GM12878 (cell line): ENCODE measurements around the gene HGS. TPM values are rescaled to one million over a fixed set of nuclear protein-coding genes. Genes with fewer than 3 reads are reported as not detected.

Source experiments
- ATAC-seq: fragments of 200-7000 bp; cut with Tn5 transposase; 3 replicates; pipeline ENCODE4 v1.9.1; 2020; ENCODE audit warnings: mild to moderate bottlenecking, moderate library complexity
- BruUV-seq: library from RNA; stranded (reverse); fragments of 400-500 nt; replicated peaks from 2 replicates; lab custom pipeline; 2021; lab: Mats Ljungman, UMichigan
- CTCF ChIA-PET: fragments of 300-600 bp; sonication (Branson Sonifier 250); formaldehyde crosslinking; extraction: SDS; loops from one replicate; lab custom pipeline; 2021; ENCODE audit warnings: inconsistent platforms; lab: Yijun Ruan, JAX
- POLR2A ChIA-PET: fragments of 350-600 bp; formaldehyde crosslinking; extraction: SDS; loops from one replicate; lab custom pipeline; 2021; ENCODE audit warnings: inconsistent platforms; lab: Charles Lee
- RAD21 ChIA-PET: fragments of 300-600 bp; sonication (Branson Sonifier 250); formaldehyde crosslinking; loops from one replicate; lab custom pipeline; 2023; ENCODE audit warnings: antibody characterized with exemption; ENCODE audit not compliant: unreplicated experiment; lab: Charles Lee
- SMC1A ChIA-PET: fragments of 300-600 bp; sonication (Branson Sonifier 250); formaldehyde crosslinking; loops from one replicate; lab custom pipeline; 2023; ENCODE audit not compliant: unreplicated experiment, uncharacterized antibody; lab: Charles Lee
- DNase-seq: peaks from one replicate; pipeline ENCODE4 v3.0.0-alpha.2; 2011; ENCODE audit warnings: low read depth, low spot score
- FAIRE-seq: peaks from 3 replicates; lab custom pipeline; 2011; peaks lifted over from hg19 to GRCh38; lab: Jason Lieb, UNC
- H2AFZ ChIP-seq: 2 replicates; pipeline ENCODE4 v1.6.0; 2011; ENCODE audit warnings: low read depth, low read length, control low read depth; ENCODE audit not compliant: control insufficient read depth
- H3K27ac ChIP-seq: 2 replicates; pipeline ENCODE4 v1.5.1; 2011; ENCODE audit warnings: control low read depth; ENCODE audit not compliant: control insufficient read depth, insufficient read depth
- H3K27me3 ChIP-seq, 2 experiments: replicated peaks in 1 of 2; 2 replicates each; pipeline versions ENCODE4 v1.6.0 to v1.6.1; 2011; ENCODE audit warnings: low read length in 1 of 2; ENCODE audit not compliant: control insufficient read depth in 2 of 2, insufficient read depth in 2 of 2
- H3K36me3 ChIP-seq, 2 experiments: 2 replicates each; pipeline ENCODE4 v1.5.1; 2011; ENCODE audit warnings: low read length in 1 of 2; ENCODE audit not compliant: control insufficient read depth in 2 of 2, insufficient read depth in 2 of 2
- H3K4me1 ChIP-seq: 2 replicates; pipeline ENCODE4 v1.6.1; 2011; ENCODE audit warnings: mild to moderate bottlenecking, low read length, moderate library complexity, mixed read lengths; ENCODE audit not compliant: control insufficient read depth, insufficient read depth
- H3K4me2 ChIP-seq: 2 replicates; pipeline ENCODE4 v1.6.0; 2011; ENCODE audit warnings: control low read depth; ENCODE audit not compliant: control insufficient read depth, insufficient read depth
- H3K4me3 ChIP-seq: fragments of 200-600 bp; sonication (generic); 2 replicates; pipeline ENCODE4 v1.5.1; 2016
- H3K79me2 ChIP-seq: 2 replicates; pipeline ENCODE4 v1.6.0; 2011; ENCODE audit warnings: low read length; ENCODE audit not compliant: control insufficient read depth, insufficient read depth
- H3K9ac ChIP-seq: 2 replicates; pipeline ENCODE4 v1.8.0; 2011; ENCODE audit warnings: low read length, control low read depth, mixed read lengths; ENCODE audit not compliant: control insufficient read depth, insufficient read depth
- H3K9me3 ChIP-seq: replicated peaks from 3 replicates; pipeline ENCODE4 v1.5.1; 2011; ENCODE audit warnings: mild to moderate bottlenecking, low read length; ENCODE audit not compliant: control insufficient read depth, insufficient read depth
- H4K20me1 ChIP-seq: 2 replicates; pipeline ENCODE4 v1.6.0; 2011; ENCODE audit not compliant: control insufficient read depth, insufficient read depth
- HDGF ChIP-seq: fragments of 450-650 bp; IDR thresholded peaks from 2 replicates; pipeline ENCODE4 v1.6.1; 2016; ENCODE audit warnings: antibody characterized with exemption
- POLR2A ChIP-seq: IDR thresholded peaks from 2 replicates; pipeline ENCODE4 v1.6.1; 2011; ENCODE audit warnings: low read depth, mild to moderate bottlenecking, low read length
- TAF1 ChIP-seq: IDR thresholded peaks from 2 replicates; pipeline ENCODE4 v1.6.1; 2011; ENCODE audit warnings: mild to moderate bottlenecking, low read depth, low read length, borderline replicate concordance
- WGBS: methylation state at CpG from one replicate; pipeline ENCODE4 v1.1.6; 2016; ENCODE audit warnings: low lambda C conversion rate; ENCODE audit not compliant: insufficient replicate concordance, insufficient coverage; ENCODE audit errors: missing lambda C conversion rate; 5-methylcytosine and 5-hydroxymethylcytosine counted together
- in situ Hi-C: fragments of 300-500 bp; cut with MboI; formaldehyde crosslinking; loops from 9 replicates; pipeline ENCODE4 v1.14.3; 2018; ENCODE audit warnings: mixed read lengths
- intact Hi-C: fragments of 100-400 bp; cut with micrococcal nuclease; formaldehyde crosslinking; loops from one replicate; pipeline ENCODE4 v1.14.2; 2022; ENCODE audit not compliant: unreplicated experiment
- polyA plus RNA-seq, 11 experiments: library from polyadenylated mRNA; depleted of rRNA in 4 of 11; unstranded in 6 of 11; stranded (reverse) in 5 of 11; fragments of >200 nt; fragmentation: Nextera tagmentation in 4 of 11; fragmentation: Illumina TruSeq in 1 of 11; extraction: Ambion mirVana in 4 of 11; extraction: Trizol in 1 of 11; gene quantifications; 1 replicate in 1 of 11; 2 replicates in 10 of 11; pipeline versions ENCODE4 v1.2.1 to v1.2.3, GENCODE V29; 2011 to 2016; ENCODE audit warnings: inconsistent platforms in 2 of 11, missing spikeins in 2 of 11, low read depth in 1 of 11
- total RNA-seq, 4 experiments: library from RNA; depleted of rRNA in 3 of 4; stranded (reverse); fragments of >200 nt in 3 of 4; fragmentation: Illumina TruSeq in 1 of 4; extraction: Trizol in 1 of 4; gene quantifications; 2 replicates each; pipeline versions ENCODE4 v1.2.1 to v1.2.3, GENCODE V29; 2013 to 2021
- TF ChIP-seq, protein P1 (sequence below): fragments of 450-650 bp; IDR thresholded peaks from 2 replicates; pipeline ENCODE4 v1.6.1; 2017; ENCODE audit warnings: mild to moderate bottlenecking, moderate library complexity
- TF ChIP-seq, protein P2 (sequence below): fragments of 450-650 bp; IDR thresholded peaks from 2 replicates; pipeline ENCODE4 v1.6.1; 2016; ENCODE audit warnings: mild to moderate bottlenecking
- TF ChIP-seq, protein P3 (sequence below): IDR thresholded peaks from 2 replicates; pipeline ENCODE4 v1.6.1; 2012; ENCODE audit warnings: low read depth, low read length, improper control_type of control experiment
- TF ChIP-seq, protein P4 (sequence below): fragments of 450-650 bp; IDR thresholded peaks from 2 replicates; pipeline ENCODE4 v1.6.1; 2017; ENCODE audit warnings: low read depth, mild to moderate bottlenecking, moderate library complexity

HGS gene
- total and polyA plus RNA-seq, 10 of the 15 experiments (the other 5 are each of a cell fraction or from before 2014, with no cell fraction given): 2.2 to 85.6 (median 55.3) TPM

DNA sequence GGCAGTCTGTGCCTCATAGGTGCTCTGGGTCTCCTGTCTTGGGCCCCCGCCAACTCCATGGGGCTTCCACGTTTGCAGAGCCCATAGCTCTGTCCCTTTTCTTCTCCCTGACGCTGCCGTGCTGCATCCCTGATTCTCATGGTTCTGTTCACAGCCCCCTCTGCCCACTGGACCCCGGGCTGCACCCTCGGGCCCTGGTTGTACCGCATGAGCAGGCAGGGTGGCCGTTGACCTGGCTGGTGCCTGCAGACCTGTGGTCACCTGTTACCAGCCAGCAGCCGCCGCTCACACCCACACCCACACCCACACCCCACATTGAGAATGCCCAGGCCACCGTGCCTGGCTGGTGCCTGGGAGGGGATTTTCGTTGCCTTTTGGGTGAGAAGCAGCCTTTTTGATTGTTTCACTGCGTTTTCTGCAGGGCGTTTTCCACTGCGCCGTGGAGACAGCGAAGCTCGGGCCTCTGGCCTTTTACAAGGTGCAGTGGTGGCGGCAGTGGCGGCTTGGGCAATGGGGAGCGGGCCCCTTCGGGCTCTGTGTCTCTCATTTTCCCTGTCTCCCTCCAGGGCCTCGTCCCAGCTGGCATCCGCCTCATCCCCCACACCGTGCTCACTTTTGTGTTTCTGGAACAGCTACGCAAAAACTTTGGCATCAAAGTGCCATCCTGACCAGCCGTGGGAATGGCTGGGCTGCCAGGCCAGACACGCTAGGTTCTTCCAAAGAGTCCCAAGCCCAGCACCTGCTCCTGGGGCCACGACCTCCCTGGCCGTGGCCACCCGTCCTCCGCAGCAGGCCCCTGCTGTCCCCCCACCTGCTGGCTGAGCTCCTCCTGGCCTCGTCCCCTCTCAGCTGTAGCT lies 35.8 kb downstream of the HGS start (continued):
- TF ChIP-seq, protein P1, sequence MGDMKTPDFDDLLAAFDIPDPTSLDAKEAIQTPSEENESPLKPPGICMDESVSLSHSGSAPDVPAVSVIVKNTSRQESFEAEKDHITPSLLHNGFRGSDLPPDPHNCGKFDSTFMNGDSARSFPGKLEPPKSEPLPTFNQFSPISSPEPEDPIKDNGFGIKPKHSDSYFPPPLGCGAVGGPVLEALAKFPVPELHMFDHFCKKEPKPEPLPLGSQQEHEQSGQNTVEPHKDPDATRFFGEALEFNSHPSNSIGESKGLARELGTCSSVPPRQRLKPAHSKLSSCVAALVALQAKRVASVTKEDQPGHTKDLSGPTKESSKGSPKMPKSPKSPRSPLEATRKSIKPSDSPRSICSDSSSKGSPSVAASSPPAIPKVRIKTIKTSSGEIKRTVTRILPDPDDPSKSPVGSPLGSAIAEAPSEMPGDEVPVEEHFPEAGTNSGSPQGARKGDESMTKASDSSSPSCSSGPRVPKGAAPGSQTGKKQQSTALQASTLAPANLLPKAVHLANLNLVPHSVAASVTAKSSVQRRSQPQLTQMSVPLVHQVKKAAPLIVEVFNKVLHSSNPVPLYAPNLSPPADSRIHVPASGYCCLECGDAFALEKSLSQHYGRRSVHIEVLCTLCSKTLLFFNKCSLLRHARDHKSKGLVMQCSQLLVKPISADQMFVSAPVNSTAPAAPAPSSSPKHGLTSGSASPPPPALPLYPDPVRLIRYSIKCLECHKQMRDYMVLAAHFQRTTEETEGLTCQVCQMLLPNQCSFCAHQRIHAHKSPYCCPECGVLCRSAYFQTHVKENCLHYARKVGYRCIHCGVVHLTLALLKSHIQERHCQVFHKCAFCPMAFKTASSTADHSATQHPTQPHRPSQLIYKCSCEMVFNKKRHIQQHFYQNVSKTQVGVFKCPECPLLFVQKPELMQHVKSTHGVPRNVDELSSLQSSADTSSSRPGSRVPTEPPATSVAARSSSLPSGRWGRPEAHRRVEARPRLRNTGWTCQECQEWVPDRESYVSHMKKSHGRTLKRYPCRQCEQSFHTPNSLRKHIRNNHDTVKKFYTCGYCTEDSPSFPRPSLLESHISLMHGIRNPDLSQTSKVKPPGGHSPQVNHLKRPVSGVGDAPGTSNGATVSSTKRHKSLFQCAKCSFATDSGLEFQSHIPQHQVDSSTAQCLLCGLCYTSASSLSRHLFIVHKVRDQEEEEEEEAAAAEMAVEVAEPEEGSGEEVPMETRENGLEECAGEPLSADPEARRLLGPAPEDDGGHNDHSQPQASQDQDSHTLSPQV: no peak

DNA sequence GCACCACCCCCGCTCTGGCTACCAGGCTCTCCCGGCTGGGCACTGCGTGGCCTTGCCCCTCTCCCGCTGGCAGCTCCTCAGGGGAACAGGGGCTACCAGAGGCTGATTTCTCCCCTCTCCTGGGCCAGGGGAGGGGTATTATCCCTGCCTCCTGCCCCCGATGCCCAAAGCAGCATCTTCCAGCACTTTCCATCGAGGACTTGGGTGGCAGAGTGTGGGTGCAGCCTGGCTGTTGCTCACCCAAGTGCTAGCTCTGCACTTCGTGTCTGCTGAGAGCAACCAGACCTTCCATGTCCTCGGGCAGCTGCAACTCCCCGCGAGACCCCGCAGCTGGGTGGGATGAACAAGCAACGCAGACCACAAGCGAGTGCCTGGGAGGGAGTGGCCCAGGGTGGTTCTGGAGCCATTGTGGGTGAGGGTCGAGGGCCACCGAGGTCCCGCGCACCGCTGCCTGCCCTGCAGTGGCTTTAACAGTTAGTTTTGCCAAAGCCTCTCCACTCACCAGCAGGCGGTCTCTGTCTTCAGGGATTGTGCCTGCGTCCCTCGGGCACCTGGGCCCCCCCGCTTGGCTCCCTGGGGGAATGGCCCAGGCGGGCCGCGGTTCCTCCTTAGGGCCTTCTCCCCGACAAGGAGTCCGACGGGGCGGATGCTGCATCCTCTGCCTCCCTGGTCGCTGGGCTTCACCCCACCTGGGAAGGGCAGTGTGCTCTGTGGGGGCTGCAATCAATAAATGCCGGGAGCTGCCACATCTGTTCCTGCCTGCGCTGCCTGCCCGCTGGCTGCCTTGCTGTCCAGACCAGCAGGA lies 36.7 kb downstream of the HGS start:
- Histone ChIP-seq H3K9ac (no peak overlapping the region), H3K4me3 (no peak overlapping the region), H3K4me2 (no peak overlapping the region), H3K27me3 (no peaks in the 10 kb centered on the region), H3K27ac (no peak overlapping the region), H3K4me1 (no peaks in the 10 kb centered on the region; the same call in 1 of the 2 replicates), H3K79me2 (no peaks in the 10 kb centered on the region), H2AFZ (no peak overlapping the region), H4K20me1 (no peaks in the 10 kb centered on the region), H3K36me3 (peaks cover 0 to 4% of the 10 kb centered on the region in 2 experiments; a peak in 2 of 4 replicates), H3K9me3 (no peaks in the 10 kb centered on the region)
- SMC1A ChIA-PET: no interaction called here
- no peak for DNase-seq
- intact Hi-C loops (no loop called here), in situ Hi-C loops (no loop called here)
- no peak for ATAC-seq
- RAD21 ChIA-PET: no interaction called here
- POLR2A ChIA-PET: no interaction called here
- 87% methylated on average over 32 of the region's 33 CpGs for WGBS
- CTCF ChIA-PET: interaction anchor here (0.6 kb wide), 1 partner anchor 97 kb away, joined by 3 read pairs; no protein-coding TSS in a partner anchor
- no peak for FAIRE-seq
- no TSS peak for BruUV-seq
- TF ChIP-seq POLR2A (peak; percentile 16; the same call in 1 of the 2 replicates), HDGF (no peak), TAF1 (no peak)
- TF ChIP-seq, protein P2, sequence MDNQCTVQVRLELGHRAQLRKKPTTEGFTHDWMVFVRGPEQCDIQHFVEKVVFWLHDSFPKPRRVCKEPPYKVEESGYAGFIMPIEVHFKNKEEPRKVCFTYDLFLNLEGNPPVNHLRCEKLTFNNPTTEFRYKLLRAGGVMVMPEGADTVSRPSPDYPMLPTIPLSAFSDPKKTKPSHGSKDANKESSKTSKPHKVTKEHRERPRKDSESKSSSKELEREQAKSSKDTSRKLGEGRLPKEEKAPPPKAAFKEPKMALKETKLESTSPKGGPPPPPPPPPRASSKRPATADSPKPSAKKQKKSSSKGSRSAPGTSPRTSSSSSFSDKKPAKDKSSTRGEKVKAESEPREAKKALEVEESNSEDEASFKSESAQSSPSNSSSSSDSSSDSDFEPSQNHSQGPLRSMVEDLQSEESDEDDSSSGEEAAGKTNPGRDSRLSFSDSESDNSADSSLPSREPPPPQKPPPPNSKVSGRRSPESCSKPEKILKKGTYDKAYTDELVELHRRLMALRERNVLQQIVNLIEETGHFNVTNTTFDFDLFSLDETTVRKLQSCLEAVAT: no peak
- TF ChIP-seq, protein P3, sequence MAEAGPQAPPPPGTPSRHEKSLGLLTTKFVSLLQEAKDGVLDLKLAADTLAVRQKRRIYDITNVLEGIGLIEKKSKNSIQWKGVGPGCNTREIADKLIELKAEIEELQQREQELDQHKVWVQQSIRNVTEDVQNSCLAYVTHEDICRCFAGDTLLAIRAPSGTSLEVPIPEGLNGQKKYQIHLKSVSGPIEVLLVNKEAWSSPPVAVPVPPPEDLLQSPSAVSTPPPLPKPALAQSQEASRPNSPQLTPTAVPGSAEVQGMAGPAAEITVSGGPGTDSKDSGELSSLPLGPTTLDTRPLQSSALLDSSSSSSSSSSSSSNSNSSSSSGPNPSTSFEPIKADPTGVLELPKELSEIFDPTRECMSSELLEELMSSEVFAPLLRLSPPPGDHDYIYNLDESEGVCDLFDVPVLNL: no peak
- TF ChIP-seq, protein P4, sequence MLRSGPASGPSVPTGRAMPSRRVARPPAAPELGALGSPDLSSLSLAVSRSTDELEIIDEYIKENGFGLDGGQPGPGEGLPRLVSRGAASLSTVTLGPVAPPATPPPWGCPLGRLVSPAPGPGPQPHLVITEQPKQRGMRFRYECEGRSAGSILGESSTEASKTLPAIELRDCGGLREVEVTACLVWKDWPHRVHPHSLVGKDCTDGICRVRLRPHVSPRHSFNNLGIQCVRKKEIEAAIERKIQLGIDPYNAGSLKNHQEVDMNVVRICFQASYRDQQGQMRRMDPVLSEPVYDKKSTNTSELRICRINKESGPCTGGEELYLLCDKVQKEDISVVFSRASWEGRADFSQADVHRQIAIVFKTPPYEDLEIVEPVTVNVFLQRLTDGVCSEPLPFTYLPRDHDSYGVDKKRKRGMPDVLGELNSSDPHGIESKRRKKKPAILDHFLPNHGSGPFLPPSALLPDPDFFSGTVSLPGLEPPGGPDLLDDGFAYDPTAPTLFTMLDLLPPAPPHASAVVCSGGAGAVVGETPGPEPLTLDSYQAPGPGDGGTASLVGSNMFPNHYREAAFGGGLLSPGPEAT: no peak
